Activated CD4-positive, alpha-beta memory T cell treated with anti-CD3 and anti-CD28 coated beads, Interleukin-2, amount 10 ng/mL, durations not matched to agents 7 days and 5 days (primary cell): ENCODE data around the gene ZNF324. TPM values are rescaled to one million over a fixed set of nuclear protein-coding genes. Genes with fewer than 3 reads are reported as not detected.
"Not testable (repeated sequence)": the region's sequence is repeated elsewhere in the genome, so short reads cannot be mapped to it uniquely, and the experiment has no call there.

ENCODE experiments used
- CTCF ChIA-PET: fragments of 350-600 bp; sonication (Branson Sonifier 250); formaldehyde crosslinking; loops from one replicate; lab custom pipeline; 2021; ENCODE audit warnings: antibody characterized with exemption, inconsistent platforms; lab: Charles Lee
- POLR2A ChIA-PET: fragments of 350-600 bp; sonication (Branson Sonifier 250); formaldehyde crosslinking; loops from one replicate; lab custom pipeline; 2021; ENCODE audit warnings: antibody characterized with exemption; lab: Charles Lee
- DNase-seq: peaks from one replicate; pipeline ENCODE4 v3.0.0-alpha.2; 2020
- H3K27ac Mint-ChIP-seq: one replicate; pipeline ENCODE4 v1.8.0; 2021; ENCODE audit warnings: mild to moderate bottlenecking, mixed read lengths
- H3K27me3 Mint-ChIP-seq: one replicate; pipeline ENCODE4 v1.8.0; 2021; ENCODE audit warnings: mixed read lengths
- H3K36me3 Mint-ChIP-seq: one replicate; pipeline ENCODE4 v1.8.0; 2021; ENCODE audit warnings: low read depth, mixed read lengths
- H3K4me1 Mint-ChIP-seq: one replicate; pipeline ENCODE4 v1.8.0; 2021; ENCODE audit warnings: mixed read lengths
- H3K4me3 Mint-ChIP-seq: one replicate; pipeline ENCODE4 v1.8.0; 2021; ENCODE audit warnings: mild to moderate bottlenecking, mixed read lengths
- H3K9me3 Mint-ChIP-seq: one replicate; pipeline ENCODE4 v1.8.0; 2021; ENCODE audit warnings: mixed read lengths
- total RNA-seq, 2 experiments: library from RNA; stranded (reverse); gene quantifications; one replicate each; pipeline ENCODE4 v1.2.3, GENCODE V29; 2021

The ZNF324 gene
- total RNA-seq, 2 experiments from 2014 or later = 10.8 to 12.1 TPM

DNA sequence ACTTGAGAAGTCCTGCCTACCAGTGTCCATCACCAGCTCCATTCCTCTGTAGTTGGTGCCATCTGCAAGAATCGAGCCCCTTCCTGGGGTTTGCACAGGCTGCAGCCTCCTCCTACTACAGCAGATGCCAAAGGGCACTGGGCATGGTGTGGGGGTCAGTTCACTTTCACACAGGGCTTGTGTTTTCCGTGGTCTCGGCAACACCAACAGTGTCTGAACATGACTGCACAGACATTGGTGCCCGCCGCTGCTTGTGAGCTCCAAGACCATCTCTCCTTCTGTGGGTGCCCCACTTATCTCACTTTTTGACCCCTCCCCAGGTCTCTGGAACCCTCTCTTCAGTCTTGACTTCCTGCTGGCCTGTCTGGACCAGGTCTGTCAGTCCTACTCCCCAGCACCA, 24.5 kb downstream of the ZNF324 start:
- H3K27ac Mint-ChIP-seq = peak overlapping the region; percentile 33
- no peaks in the 10 kb centered on the region for H3K27me3 Mint-ChIP-seq
- H3K4me1 Mint-ChIP-seq = peaks cover 32% of the 10 kb centered on the region
- ChIA-PET POLR2A (no interaction called here), CTCF (no interaction called here)
- DNase-seq = no peak
- no peak overlapping the region for H3K4me3 Mint-ChIP-seq
- no peaks in the 10 kb centered on the region for H3K9me3 Mint-ChIP-seq
- H3K36me3 Mint-ChIP-seq = peaks cover 10% of the 10 kb centered on the region

DNA sequence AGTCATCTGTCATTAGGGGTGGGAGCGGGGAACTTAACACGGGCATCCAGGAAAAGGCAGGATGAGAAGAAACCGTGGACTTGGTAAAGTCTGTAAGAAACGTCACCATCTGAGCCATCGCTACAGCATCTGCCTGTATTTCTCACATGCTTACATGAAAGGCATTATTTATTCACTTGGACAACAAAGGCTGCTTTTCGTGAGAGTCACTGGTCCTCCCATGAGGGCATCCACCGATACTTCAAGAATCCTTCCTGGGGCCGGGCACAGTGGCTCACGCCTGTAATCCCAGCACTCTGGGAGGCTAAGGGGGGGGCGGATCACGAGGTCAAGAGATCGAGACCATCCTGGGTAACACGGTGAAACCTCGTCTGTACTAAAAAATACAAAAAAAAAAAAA, 25.4 kb downstream of the ZNF324 start:
- ChIA-PET POLR2A (no interaction called here), CTCF (no interaction called here)
- no peaks in the 10 kb centered on the region for H3K9me3 Mint-ChIP-seq
- no peaks in the 10 kb centered on the region for H3K27me3 Mint-ChIP-seq
- H3K36me3 Mint-ChIP-seq = peaks cover 10% of the 10 kb centered on the region
- H3K4me1 Mint-ChIP-seq = peaks cover 35% of the 10 kb centered on the region
- H3K4me3 Mint-ChIP-seq = no peak overlapping the region
- no peak overlapping the region for H3K27ac Mint-ChIP-seq
- DNase-seq = no peak

DNA sequence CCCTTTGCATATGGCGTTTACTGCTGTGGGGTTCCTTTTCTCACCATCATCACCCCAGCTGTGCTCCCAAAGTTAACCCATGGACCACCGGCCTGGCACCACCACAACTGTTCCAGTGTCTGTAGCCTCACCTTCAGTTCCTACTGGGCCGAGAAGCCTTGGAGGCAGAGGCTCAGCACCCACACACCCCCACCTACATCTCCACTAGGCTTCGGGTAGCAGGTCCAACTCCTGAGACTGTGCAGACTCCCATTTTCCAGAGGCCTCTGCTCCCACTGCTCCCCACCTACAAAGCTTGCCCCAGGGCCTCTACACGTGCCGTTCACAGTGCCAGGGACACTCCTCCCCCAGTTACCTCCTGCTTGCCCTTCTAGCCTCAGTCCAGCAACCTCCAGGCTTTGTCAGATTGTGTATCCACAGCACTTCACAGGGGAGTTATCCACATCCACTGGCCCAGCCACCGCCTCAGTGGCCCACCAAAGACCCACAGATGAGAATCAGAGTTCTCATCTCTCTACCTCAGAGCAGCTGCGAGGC, 30.8 kb downstream of the ZNF324 start:
- Mint-ChIP-seq H3K27me3 (no peaks in the 10 kb centered on the region), H3K36me3 (peaks cover 9% of the 10 kb centered on the region), H3K27ac (peak overlapping the region; percentile 14), H3K4me3 (peak overlapping the region; percentile 93), H3K4me1 (peaks cover 33% of the 10 kb centered on the region), H3K9me3 (peaks cover 8% of the 10 kb centered on the region)
- DNase-seq = no peak
- CTCF ChIA-PET = interaction anchor here (0.8 kb wide), 1 partner anchor 16 kb away, joined by 3 read pairs; no protein-coding TSS in a partner anchor
- POLR2A ChIA-PET = no interaction called here

GRCh38 chr19:58498316-58499020, 31.6 kb downstream of the ZNF324 start:
- POLR2A ChIA-PET = interaction anchor here (2.2 to 2.9 kb wide), 2 partner anchors 9 to 10 kb away, joined by 8 to 11 read pairs; no protein-coding TSS in a partner anchor
- Mint-ChIP-seq H3K27ac (peak overlapping the region; percentile 81), H3K4me3 (peak overlapping the region; percentile 93)

GRCh38 chr19:58499021-58499927, 32.4 kb downstream of the ZNF324 start:
- Mint-ChIP-seq H3K4me3 (peak overlapping the region; percentile 93), H3K9me3 (peaks cover 8% of the 10 kb centered on the region), H3K27ac (peak overlapping the region; percentile 81), H3K4me1 (peaks cover 33% of the 10 kb centered on the region), H3K27me3 (no peaks in the 10 kb centered on the region), H3K36me3 (peaks cover 8% of the 10 kb centered on the region)
- ChIA-PET CTCF (interaction anchor here (0.6 to 2.2 kb wide), 7 partner anchors 10 to 91 kb away, joined by 3 to 15 read pairs (median 5); partner anchors contain the start of genes ZBTB45 and ZNF584), POLR2A (interaction anchor here (1.6 to 2.9 kb wide), 4 partner anchors 10 to 21 kb away, joined by 8 to 13 read pairs (median 12); partner anchors contain the start of gene ZBTB45)
- peak; percentile 99 for DNase-seq

More at GRCh38 chr19:58498316-58499020, 31.6 kb downstream of the ZNF324 start:
- DNase-seq = no peak
- H3K9me3 Mint-ChIP-seq = peaks cover 8% of the 10 kb centered on the region
- H3K4me1 Mint-ChIP-seq = peaks cover 33% of the 10 kb centered on the region
- H3K27me3 Mint-ChIP-seq = no peaks in the 10 kb centered on the region
- CTCF ChIA-PET = interaction anchor here (0.8 to 2.2 kb wide), 3 partner anchors 10 to 16 kb away, joined by 3 to 12 read pairs (median 6); no protein-coding TSS in a partner anchor
- peaks cover 9% of the 10 kb centered on the region for H3K36me3 Mint-ChIP-seq

DNA sequence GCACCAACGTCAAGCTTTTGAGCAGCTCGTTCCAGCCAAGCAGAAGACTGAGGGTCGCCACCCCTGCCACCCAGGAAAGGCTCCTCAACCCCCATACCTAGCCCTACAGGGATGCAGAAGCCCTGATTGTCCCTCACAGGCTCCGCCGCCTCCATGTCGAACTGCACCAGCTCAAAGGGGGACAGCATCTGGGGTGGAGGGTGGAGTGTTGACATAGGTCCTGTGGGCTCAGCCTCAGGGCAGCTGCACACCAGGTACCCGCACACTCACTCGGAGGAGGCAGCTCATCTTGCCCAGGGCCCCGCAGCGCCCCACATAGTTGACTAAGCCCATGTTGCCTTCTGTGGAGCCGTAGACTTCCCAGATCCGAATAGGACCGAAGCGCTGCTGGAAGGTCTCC, 33.4 kb downstream of the ZNF324 start:
- POLR2A ChIA-PET = interaction anchor here (1.3 to 2.9 kb wide), 5 partner anchors 9 to 23 kb away, joined by 3 to 13 read pairs (median 11); partner anchors contain the start of gene ZBTB45
- CTCF ChIA-PET = interaction anchor here (0.7 to 2.2 kb wide), 5 partner anchors 11 to 92 kb away, joined by 3 to 15 read pairs (median 5); partner anchors contain the start of genes ZBTB45 and ZNF584
- Mint-ChIP-seq H3K27ac (no peak overlapping the region), H3K27me3 (no peaks in the 10 kb centered on the region), H3K9me3 (peaks cover 8% of the 10 kb centered on the region), H3K4me3 (no peak overlapping the region), H3K4me1 (peaks cover 29% of the 10 kb centered on the region), H3K36me3 (peaks cover 4% of the 10 kb centered on the region)
- DNase-seq = no peak

DNA sequence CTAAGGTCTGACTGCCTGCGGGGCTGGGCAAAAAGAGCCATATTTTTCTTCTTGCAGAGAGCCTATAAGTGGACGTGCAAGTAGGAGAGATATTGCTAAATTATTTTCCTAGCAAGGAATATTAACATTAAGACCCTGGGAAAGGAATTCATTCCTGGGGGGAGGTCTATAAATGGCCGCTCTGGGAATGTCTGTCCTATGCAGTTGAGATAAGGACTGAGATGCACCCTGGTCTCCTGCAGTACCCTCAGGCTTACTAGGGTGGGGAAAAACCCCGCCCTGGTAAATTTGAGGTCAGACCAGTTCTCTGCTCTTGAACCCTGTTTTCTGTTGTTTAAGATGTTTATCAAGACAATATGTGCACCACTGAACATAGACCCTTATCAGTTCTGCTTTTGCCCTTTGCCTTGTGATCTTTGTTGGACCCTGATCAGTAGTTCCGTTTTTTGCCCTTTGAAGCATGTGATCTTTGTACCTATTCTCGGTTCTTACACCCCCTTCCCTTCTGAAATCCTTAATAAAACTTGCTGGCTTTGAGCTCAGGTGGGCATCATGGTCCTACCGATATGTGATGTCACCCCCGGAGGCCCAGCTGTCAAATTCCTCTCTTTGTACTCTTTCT, 40.8 kb downstream of the ZNF324 start:
- POLR2A ChIA-PET = interaction anchor here (2.7 kb wide), 1 partner anchor 8 kb away, joined by 8 read pairs; no protein-coding TSS in a partner anchor
- H3K4me3 Mint-ChIP-seq, DNase-seq, H3K27ac Mint-ChIP-seq, H3K36me3 Mint-ChIP-seq, H3K27me3 Mint-ChIP-seq, H3K4me1 Mint-ChIP-seq, H3K9me3 Mint-ChIP-seq, CTCF ChIA-PET: not testable (repeated sequence)

DNA sequence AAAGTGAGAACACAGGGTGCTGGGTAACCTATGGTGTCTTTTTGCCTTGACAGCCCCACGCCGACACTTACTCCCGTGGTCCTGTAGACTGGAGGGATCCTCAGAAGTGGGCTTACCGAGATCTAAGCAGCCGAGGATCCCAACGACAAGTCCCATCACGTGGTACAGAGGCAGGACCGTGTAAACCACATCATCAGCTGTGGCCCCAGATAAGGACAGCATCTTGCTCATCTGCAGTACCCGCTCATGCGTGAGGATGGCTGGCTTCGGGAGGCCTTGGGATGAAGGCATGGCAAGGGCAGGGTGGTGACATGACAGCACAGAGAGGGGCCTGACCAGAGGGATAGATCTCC, 42.8 kb downstream of the ZNF324 start:
- H3K27me3 Mint-ChIP-seq = no peaks in the 10 kb centered on the region
- CTCF ChIA-PET = interaction anchor here (0.7 kb wide), 1 partner anchor 10 kb away, joined by 3 read pairs; no protein-coding TSS in a partner anchor
- no peak for DNase-seq
- H3K4me1 Mint-ChIP-seq = peaks cover 15% of the 10 kb centered on the region
- H3K9me3 Mint-ChIP-seq = peaks cover 10% of the 10 kb centered on the region
- POLR2A ChIA-PET = interaction anchor here (2.7 kb wide), 1 partner anchor 9 kb away, joined by 8 read pairs; no protein-coding TSS in a partner anchor
- H3K27ac Mint-ChIP-seq = no peak overlapping the region
- H3K36me3 Mint-ChIP-seq = peaks cover 7% of the 10 kb centered on the region
- H3K4me3 Mint-ChIP-seq = no peak overlapping the region

- Mint-ChIP-seq H3K27me3 (no peaks in the 10 kb centered on the region), H3K4me3 (no peak overlapping the region), H3K36me3 (peaks cover 10% of the 10 kb centered on the region), H3K27ac (no peak overlapping the region), H3K4me1 (peaks cover 18% of the 10 kb centered on the region), H3K9me3 (peaks cover 10% of the 10 kb centered on the region)
- CTCF ChIA-PET = no interaction called here
- DNase-seq = no peak
- POLR2A ChIA-PET = interaction anchor here (1.5 to 2.7 kb wide), 2 partner anchors 10 kb away, joined by 4 to 8 read pairs; partner anchors contain the start of gene ZBTB45
These were observed 43.4 kb downstream of the ZNF324 start for GRCh38 chr19:58510084-58510862.

DNA sequence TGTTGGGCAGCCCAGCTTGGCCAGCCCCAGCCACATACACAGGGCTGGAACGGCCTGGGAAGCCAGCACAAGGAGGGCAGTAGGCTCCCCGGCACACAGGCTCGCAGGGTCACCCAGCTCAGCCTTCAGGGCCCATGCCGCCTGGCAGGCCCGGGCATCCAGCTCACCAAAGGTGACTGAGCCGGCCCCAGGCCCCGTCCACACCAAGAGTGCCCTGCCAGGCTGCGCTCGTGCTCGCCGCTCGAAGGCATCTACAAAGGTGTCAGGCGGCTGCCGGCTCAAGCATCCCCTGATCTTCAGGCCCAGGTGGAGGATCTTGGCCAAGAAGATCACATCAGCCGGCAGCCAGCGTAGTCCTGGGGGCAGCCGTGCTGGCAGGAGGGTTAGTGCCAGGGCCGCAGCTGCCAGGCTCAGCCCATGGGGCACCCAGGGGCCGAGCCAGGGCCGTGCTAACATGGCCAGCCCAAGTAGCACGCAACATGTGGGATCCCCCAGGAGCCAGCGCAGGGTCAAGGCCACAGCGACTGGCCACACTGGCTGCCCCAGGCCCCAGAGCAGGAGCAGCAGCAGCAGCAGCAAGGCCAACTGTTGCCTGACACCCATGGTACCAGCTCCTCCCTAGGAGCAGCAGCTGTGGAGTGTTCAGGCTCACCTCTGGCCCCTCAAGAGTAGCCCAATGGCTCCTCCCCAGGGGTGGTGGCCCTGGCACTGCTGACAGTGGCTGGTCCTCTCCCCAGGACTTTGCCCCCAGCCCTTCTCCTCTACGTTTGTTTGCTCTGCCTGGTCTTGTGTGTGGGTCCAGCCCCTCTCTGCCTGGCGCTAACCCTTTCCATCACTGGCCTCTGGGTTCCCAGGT, 44.7 kb downstream of the ZNF324 start, which contains the start of gene SLC27A5:
Gene SLC27A5, minus strand, starts transcription at position 640 of the 856 bp plus-strand sequence. Its CDS starts 37 bp downstream, at position 603.
- Mint-ChIP-seq H3K4me1 (peaks cover 29% of the 10 kb centered on the region), H3K27me3 (no peaks in the 10 kb centered on the region), H3K36me3 (peaks cover 20% of the 10 kb centered on the region), H3K27ac (no peak within 1 kb of the TSS), H3K4me3 (no peak within 1 kb of the TSS), H3K9me3 (peaks cover 10% of the 10 kb centered on the region)
- ChIA-PET POLR2A (interaction anchor here (0.5 to 1.5 kb wide), 4 partner anchors 8 to 283 kb away, joined by 3 to 4 read pairs (median 3); partner anchors contain the start of genes TRIM28 and ZBTB45), CTCF (no interaction called here)
- no peak for DNase-seq
